Pons (tissue), 1 donor: ENCODE results near the gene TPM4.
"Not testable (repeated sequence)": the region's sequence is repeated elsewhere in the genome, so short reads cannot be mapped to it uniquely, and the experiment has no call there.

Experiments used
- DNase-seq: peaks from one replicate; pipeline ENCODE4 v3.0.0-alpha.2; 2016; ENCODE audit warnings: low spot score

The TPM4 gene

GRCh38 chr19:16098821-16099220 is 22.5 kb downstream of the TPM4 start:
- DNase-seq, result no peak

DNA sequence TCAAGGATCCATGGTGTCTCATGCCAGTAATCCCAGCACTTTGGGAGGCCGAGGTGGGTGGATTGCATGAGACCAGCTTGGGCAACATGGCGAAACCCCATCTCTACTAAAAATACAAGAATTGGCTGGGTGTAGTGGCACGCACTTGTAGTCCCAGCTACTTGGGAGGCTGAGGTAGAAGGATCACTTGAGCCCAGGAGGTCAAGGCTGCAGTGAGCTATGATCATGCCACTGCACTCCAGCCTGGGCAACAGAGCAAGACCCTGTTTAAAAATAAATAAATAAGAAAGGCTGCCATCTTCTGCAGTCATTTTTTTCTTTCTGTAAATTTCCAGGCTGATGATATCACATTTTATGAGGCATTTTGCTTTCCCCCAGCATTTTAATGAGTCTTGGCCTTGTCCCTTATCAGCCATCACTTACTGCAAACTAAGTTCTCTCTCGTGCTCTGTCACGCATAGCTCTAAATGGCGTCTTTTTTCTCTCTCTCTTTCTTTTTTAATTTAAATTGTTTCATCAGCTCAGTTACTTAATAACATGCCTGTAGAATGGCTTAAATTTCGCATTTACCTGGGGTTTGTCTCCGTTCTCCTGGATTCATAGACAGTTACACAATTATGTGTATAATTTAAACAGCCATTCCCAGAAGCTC is 23.1 kb downstream of the TPM4 start:
- not testable (repeated sequence) for DNase-seq

DNA sequence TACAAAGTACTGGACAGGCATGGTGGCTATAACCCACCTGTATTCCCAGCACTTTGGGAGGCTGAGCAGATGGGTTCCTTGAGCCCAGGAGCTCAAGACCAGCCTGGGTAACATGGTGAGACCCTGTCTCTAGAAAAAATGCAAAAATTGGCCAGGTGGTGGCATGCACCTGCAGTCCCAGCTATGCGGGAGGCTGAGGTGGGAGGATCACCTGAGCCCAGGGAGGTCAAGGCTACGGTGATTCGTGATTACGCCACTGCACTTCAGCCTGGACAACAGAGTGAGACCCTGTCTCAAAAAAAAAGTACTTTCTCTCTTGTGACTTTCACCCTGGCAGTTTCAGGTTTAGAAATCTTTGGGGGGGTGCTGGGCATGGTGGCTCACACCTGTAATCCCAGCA is 24.2 kb downstream of the TPM4 start:
- no peak for DNase-seq

- no peak for DNase-seq
Measured at GRCh38 chr19:16104722-16105121, 28.4 kb downstream of the TPM4 start.

- DNase-seq, result peak; percentile 59
Measured at GRCh38 chr19:16106121-16106520, 29.8 kb downstream of the TPM4 start.

DNA sequence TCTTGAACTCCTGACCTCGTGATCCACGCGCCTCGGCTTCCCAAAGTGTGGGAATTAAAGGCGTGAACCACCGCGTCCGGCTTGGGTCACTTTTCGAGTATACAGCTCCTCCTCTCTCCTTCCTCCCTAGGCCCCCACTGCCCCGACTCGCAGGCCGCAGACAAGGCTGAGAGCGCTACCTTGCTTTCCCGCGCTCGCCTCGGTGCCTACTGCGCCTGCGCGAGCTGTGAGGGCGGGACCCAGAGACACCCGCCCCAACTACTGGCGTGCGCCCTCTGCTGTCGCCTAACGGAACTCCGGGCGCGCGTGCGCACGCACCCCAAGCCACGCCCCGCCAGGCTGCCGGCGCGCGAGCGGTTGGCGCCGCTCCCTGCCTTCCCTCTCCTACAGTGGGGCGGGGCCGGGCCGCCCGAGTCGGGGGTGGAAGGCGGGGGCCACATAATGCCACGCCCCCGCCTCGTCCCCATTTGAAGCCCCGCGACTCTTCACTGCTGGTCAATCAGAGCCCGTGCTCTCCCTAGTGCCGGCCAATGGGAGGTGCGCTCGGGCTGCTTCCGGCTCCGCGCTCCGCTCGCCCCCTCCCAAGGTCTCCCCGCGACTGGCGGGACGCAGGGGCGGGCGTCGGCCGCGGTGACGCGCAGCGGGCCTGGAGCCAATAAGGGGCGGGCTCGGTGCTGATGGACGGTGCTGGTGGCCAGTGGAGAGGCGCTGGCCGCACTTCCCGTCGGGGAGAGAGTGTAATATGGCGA is 35.0 kb downstream of the TPM4 start, which contains the start of gene RAB8A:
RAB8A (plus strand) TSS at position 730 of the 749 bp plus-strand sequence; CDS start at position 743, 13 bp downstream.
- DNase-seq, result peak; percentile 99

DNA sequence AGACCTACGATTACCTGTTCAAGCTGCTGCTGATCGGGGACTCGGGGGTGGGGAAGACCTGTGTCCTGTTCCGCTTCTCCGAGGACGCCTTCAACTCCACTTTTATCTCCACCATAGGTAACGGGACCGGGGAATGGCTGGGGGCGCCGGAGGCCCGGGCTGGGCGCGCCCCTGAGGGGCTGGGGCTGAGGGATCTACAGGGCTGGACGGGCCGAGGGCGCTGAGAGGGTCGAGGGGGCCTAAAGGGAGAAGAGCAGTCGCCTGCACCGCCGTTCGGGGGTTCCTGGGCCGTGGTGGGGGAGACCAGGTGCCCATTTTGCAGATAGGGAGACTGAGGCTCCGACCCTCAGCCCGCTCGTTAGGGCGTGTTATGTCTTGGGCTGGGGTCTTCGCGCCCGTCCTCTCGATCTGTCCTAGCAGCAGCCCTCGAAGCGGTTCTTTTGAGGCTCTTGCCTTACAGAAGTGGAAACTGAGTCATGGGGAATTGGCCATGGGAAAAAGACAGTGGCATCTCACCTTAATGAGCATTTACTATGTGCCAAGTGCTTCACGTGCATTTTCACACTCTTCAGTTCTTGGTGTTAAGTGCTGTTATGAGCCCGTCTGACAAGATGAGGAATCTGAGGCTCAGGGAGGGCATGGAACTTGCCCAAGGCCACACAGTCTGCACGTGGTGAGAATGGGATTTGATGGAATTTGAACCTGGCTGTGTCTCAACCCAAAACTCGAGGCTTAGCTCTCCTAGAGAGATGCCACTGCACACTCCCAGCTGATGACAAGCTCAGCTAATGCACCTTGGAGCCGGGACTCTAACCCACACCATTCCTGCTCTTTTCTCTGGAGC is 35.8 kb downstream of the TPM4 start:
- DNase-seq, result no peak

- no peak for DNase-seq
Measured at GRCh38 chr19:16112778-16113177, 36.5 kb downstream of the TPM4 start.

DNA sequence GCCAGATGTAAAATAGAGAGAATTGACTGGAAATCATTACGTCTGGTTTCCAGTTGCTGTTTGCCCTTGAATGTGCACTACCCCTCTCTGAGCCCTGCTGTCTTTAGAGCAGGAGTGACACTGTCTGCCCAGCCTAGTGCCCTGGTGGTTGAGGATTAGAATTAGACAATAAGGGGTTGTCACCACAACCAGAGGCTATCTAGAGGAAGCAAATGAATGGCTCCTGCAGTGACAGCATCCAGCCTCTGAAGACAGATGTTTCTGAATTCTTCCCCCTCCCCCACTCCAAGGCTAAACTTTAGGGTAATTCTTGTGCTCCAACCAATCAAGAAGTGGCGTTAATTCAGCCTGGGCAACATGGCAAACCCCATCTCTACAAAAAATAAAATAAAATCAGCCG is 37.4 kb downstream of the TPM4 start:
- DNase-seq, result peak; percentile 70

DNA sequence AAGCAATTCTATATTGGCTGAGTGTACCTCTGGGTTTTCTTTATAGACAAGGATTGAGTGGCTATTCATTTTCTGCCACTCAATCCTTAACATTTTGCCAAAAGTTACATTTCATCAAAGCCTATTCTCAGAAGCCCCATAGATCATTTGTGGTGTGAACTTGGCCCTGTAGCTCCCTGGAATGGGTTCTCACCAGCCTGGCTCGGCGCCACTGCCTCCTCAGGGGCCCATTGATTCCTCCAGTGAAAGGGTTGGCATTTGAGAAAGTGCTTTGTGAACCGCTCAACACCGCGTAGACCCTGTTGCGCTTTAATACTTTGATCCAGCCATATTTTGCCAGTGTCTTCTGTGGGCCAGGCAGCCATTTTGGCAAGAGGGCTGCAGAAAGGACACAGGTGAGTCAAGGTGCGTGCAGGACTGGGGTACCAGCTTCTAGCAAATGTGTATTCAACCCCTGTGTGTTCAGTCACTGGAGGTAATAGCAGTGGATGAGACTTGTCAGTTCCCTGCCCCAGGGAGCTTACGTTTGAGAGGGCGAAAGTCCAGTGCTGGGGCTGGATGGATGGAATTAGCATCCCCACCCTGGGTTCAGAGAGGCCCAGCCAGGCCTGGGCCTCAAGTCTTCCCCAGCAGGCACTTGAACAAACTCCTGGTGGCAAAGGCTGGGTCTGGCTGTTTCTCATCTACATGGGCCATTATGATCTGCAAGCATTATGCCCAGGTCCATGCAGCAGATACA is 39.2 kb downstream of the TPM4 start:
- peak; percentile 71 for DNase-seq

DNA sequence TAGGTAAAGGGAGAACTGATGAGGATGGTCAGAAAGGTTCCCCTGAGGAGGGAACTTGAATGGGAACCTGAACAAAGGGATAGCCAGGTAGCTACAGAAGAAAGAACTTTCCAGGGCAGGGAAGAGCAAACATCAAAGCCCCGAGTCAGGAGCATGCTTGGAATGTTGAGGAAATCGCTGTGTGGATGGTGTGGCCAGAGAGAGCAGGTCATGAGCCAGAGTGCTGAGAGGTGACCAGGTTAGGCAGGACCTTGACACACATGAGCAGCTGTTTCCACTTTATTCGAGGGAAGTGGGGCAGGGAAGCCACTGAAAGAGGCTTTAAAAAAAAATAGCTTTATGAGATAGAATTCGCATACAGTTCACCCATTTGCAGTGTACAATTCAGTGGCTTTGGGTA is 39.8 kb downstream of the TPM4 start:
- no peak for DNase-seq

- no peak for DNase-seq
Measured at GRCh38 chr19:16117594-16118033, 41.3 kb downstream of the TPM4 start.

DNA sequence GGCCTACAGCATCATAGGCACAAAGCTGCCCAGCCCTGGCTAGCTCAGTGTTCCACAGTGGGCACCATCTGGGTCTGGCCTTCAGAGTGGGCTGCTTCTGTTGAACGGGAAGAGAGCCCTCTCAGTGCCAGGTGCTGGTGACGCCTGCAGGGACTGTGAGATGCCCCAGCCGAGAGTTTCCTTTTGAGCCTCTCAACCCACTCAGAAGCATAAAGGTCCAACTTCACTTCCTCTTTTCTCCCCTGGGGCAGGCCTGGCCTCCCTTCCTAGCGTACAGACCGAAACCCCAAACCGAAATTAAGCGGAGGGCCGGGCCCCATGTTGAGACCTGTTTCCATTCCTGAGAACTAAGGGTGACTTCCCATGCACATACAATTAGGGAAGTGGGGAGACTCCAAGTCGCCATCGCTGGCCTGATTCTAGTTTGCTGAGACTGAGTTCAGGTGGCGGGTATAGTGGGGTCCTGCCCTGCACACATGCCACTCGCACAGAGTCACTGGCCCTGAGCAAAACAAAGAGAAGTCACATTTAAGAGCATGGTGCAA is 42.3 kb downstream of the TPM4 start:
- DNase-seq, result peak; percentile 61

DNA sequence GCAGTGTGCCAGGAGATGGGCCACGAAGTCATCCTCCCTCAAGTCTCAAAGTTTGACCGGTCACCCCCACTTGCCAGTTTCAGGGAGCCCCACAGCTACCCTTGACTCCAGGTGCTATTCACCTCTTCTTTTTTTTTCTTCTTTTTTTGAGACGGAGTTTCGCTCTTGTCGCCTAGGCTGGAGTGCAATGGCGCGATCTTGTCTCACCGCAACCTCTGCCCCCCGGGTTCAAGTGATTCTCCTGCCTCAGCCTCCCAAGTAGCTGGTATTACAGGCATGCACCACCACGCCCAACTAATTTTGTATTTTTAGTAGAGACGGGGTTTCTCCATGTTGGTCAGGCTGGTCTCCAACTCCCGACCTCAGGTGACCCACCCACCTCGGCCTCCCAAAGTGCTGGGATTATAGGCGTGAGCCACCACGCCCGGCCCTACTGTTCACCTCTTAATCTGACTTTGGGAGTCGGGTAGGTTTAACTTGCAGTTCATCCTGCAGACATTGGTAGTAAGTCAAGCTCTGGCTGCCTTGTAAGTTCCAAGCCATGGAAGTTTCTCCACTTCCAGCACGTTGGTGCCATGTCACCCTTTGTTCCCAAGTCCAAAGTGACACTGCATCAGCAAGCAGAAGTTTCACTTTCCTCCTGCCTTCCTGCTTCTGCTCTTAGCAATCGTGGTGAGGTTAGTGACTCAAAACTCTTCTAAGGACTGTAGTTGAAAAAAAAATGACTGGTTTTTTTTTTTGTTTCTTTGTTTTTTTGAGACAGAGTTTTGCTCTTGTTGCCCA is 43.0 kb downstream of the TPM4 start:
- DNase-seq, result not testable (repeated sequence)

- no peak for DNase-seq
Measured at GRCh38 chr19:16121141-16121540, 44.8 kb downstream of the TPM4 start.

DNA sequence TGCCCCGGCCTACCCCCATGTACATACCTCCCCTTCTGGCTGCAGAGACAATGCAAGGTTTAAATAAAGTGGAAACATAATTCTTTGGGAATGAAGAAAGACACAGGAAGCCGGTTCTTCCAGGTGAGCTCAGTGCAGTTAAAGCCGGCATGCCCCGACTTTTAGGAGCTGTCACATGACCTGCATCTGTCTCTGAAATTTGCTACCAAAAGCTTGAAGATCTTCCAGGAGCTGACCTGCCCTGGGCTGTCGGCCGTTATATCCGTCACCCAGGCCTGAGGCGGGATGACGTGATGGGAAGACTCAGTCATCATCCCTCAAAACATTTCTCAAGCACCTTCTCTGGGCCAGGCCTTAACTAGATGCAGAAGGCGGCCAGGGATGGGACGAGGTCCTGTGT is 45.7 kb downstream of the TPM4 start:
- no peak for DNase-seq

- no peak for DNase-seq
Measured at GRCh38 chr19:16124953-16125352, 48.7 kb downstream of the TPM4 start.

DNA sequence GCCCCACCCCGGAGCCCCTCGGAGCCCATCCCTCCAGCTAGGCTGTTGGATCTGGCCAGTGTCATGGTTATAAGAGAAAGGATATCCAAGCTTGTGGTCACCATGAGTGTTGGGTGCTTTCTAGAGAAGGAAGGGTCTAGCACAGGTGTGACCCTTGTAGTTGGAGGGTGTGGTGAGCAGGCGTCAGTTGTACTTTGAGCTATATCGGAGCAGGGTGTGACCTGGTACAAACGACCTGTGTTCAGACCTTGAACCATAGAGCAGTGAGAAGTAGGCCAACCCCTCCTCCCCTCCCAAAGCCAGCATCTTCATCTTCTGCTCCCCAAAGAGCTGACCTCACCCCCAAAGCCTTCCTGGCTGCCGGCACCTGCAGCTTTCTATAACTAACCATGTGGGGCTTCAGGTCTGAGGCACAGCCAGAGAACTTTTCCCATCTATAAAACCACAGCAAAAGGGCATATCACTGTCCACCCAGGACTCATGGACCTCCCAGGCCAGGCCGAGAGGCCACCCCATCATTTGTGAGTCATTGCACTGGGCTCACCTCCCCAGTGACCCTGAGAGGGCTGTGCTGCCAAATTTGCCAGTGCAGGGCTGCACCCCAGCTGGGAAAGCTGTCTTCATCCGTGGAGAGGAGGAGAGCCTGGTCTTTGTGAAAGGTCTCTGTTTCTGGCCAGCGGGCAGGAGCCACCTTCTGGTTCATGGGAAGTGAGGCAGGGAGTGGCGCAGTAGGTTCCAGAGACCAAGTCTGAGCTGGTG is 49.6 kb downstream of the TPM4 start:
- no peak for DNase-seq

DNA sequence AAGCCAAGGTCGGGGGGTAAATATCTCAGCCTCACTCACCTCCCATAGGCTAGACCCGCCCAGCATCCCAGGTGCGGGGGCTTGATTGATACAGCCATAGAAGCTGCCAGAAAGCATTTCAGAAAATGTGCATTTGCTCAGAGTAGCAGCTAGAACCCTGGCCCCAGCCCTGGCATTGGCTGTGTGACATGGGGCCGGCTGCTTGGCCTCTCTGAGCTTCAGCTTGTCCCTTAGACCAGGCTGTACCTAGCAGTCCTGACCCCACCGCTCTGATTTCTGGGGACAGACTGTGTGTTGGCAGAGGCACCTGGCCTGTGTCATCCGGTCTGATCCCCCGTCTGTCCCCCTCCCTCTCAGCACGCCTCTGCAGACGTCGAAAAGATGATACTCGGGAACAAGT is 50.8 kb downstream of the TPM4 start:
- no peak for DNase-seq

DNA sequence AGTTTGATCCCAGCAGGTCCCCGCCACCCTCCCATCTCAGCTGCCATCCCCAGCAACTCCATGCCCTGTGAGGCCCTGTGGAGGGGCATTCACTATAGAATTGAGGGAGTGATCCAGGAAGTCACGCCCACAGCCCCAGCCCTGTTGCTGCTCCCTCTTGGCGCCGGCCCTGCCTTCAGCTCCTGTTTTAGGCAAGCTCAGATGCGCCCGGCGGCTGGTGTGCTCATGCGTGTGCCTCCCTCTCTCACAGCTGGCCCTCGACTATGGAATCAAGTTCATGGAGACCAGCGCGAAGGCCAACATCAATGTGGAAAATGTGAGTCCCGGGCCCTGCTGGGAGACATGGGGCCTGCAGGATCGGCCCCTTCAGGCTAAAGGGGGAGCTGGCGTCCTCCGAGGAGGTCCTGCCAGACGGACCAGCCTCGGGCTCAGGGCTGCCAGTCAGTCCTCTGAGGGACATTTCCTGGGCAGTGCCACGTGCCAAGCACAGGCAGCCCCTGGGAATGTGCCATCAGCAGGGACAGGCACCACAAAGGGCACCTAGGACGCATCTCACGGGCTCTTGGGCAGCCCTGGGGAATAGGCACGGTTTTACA is 51.6 kb downstream of the TPM4 start:
- no peak for DNase-seq
